AG09309 (cell line): ENCODE measurements around the gene KCNH1.

Source experiments
- DNase-seq: peaks from one replicate; pipeline ENCODE4 v3.0.0-alpha.2; 2010; ENCODE audit warnings: low read depth
- H3K4me3 ChIP-seq: 2 replicates; pipeline ENCODE4 v1.5.1; 2011; ENCODE audit warnings: mild to moderate bottlenecking, low read depth, low read length, moderate library complexity; ENCODE audit not compliant: control insufficient read depth
- CTCF ChIP-seq: IDR thresholded peaks from 2 replicates; pipeline ENCODE4 v1.5.1; 2011; ENCODE audit warnings: mild to moderate bottlenecking, low read depth, low read length, inconsistent platforms; ENCODE audit not compliant: insufficient read depth, control insufficient read depth; ENCODE audit errors: missing control alignments

Gene KCNH1

DNA sequence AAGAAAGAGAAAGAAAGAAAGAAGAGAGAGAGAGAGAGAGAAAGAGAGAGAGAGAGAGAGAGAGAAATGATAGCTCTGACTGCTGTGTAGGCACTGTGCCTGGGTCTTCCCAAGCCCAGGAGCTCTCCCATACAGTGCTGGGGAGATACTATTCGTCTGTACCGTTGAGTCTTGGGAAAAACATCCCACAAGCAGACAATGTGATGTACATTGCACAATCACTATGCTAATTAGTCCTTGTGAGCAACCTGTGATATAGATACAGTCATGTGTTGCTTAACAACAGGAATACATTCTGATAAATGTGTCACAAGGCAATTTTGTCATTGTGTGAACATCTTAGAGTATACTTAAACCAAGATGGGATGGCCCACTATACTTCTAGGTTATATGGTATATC is 424.2 kb downstream of the KCNH1 start:
- no peak overlapping the region for H3K4me3 ChIP-seq
- no peak for TF ChIP-seq CTCF
- DNase-seq: no peak

- no peak for TF ChIP-seq CTCF
- DNase-seq: no peak
- no peak overlapping the region for H3K4me3 ChIP-seq
Measured at GRCh38 chr1:210707300-210708240, 426.4 kb downstream of the KCNH1 start.

GRCh38 chr1:210706246-210706645 is 427.7 kb downstream of the KCNH1 start:
- DNase-seq: no peak
- no peak overlapping the region for H3K4me3 ChIP-seq
- no peak for TF ChIP-seq CTCF

GRCh38 chr1:210705086-210705485 is 428.9 kb downstream of the KCNH1 start:
- no peak for DNase-seq
- no peak for TF ChIP-seq CTCF

DNA sequence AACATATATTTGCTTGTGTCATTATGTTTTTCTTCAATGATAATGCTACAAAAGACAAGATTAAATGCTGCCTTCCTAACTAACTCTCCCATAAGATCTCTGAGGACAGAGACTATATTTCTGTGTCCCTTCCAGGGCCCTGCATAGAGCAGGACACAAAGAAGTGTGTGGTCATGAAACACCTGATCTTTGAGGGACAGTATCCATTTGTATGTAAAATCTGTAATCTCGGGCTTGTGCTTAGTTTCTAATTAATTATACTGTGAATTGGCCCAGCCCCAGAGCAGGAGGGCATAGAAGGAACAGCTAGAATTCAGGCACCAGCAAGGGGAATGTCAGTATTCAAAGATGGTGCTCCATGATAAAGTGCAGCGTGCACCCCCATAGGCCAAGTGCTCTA is 430.4 kb downstream of the KCNH1 start:
- no peak overlapping the region for H3K4me3 ChIP-seq
- no peak for TF ChIP-seq CTCF
- DNase-seq: no peak

More at GRCh38 chr1:210705086-210705485, 428.9 kb downstream of the KCNH1 start:
- H3K4me3 ChIP-seq: no peak overlapping the region

DNA sequence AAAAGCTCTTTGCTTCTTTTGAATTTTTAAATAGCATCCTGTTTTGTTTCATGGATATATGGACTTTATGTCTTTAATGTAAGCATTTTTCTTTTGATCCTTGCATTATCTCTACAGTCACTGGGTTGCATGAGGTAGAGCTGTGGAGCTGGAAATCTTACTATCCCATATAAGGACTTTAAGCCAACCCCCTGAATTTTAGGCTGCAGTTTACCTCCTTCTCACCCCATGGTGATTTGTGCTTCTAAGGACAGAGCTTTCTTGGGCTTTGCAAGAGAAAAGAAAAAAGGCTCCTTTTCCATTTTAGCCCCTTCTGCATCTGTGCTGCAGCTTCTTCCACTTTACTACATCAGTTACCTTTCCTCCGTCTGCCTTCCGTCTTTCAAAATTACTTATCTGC is 431.4 kb downstream of the KCNH1 start:
- no peak for TF ChIP-seq CTCF
- no peak overlapping the region for H3K4me3 ChIP-seq
- no peak for DNase-seq

- no peak for TF ChIP-seq CTCF
- no peak for DNase-seq
- H3K4me3 ChIP-seq: no peak overlapping the region
Measured at GRCh38 chr1:210700511-210700910, 433.4 kb downstream of the KCNH1 start.
